Thymus (tissue), 11 donors: Measurements from ENCODE around the gene COQ6. TPM values are rescaled to one million over a fixed set of nuclear protein-coding genes. Genes with fewer than 3 reads are reported as not detected.

Experiments used
- DNase-seq, 9 donors: peaks; one replicate each; pipeline ENCODE4 v3.0.0-alpha.2; 2013; ENCODE audit warnings: low spot score in 9 of 9, low read depth in 6 of 9, missing footprints in 1 of 9
- H3K27ac ChIP-seq, 2 donors: one replicate each; pipeline ENCODE4 v1.5.1; 2013; ENCODE audit warnings: control low read depth in 1 of 2, low read depth in 1 of 2, low read length in 1 of 2, mild to moderate bottlenecking in 1 of 2, moderate library complexity in 1 of 2
- H3K27me3 ChIP-seq, 2 donors: one replicate each; pipeline ENCODE4 v1.5.1; 2013; ENCODE audit warnings: low read length in 1 of 2; ENCODE audit not compliant: control insufficient read depth in 2 of 2, insufficient read depth in 1 of 2
- H3K36me3 ChIP-seq, 2 donors: one replicate each; pipeline ENCODE4 v1.5.1; 2013; ENCODE audit warnings: low read length in 1 of 2, mild to moderate bottlenecking in 1 of 2, moderate library complexity in 1 of 2; ENCODE audit not compliant: control insufficient read depth in 2 of 2, insufficient read depth in 2 of 2
- H3K4me1 ChIP-seq, 2 donors: one replicate each; pipeline ENCODE4 v1.5.1; 2013; ENCODE audit warnings: low read length in 2 of 2; ENCODE audit not compliant: control insufficient read depth in 2 of 2, insufficient read depth in 2 of 2
- H3K4me3 ChIP-seq, 2 donors: one replicate each; pipeline ENCODE4 v1.5.1; 2013; ENCODE audit warnings: low read length in 2 of 2, control low read depth in 1 of 2, mild to moderate bottlenecking in 1 of 2
- H3K9me3 ChIP-seq, 2 donors: one replicate each; pipeline ENCODE4 v1.5.1; 2013; ENCODE audit warnings: low read length in 1 of 2, mild to moderate bottlenecking in 1 of 2; ENCODE audit not compliant: control insufficient read depth in 2 of 2, insufficient read depth in 1 of 2
- WGBS: extraction: QIAGEN DNeasy Blood & Tissue Kit; methylation state at CpG from one replicate; pipeline ENCODE4 v1.1.7; 2013; 5-methylcytosine and 5-hydroxymethylcytosine counted together
- polyA plus RNA-seq: library from polyadenylated mRNA; stranded (reverse); fragments of 200-250 nt; gene quantifications from one replicate; pipeline ENCODE4 v1.2.3, GENCODE V29; 2013
- total RNA-seq: library from RNA; stranded (reverse); fragments of 120-200 nt; gene quantifications from one replicate; pipeline ENCODE4 v1.2.4, GENCODE V29; 2013
- donor health status: healthy.

COQ6 gene
- total and polyA plus RNA-seq, 2 donors = 13.3 to 19.5 TPM

DNA sequence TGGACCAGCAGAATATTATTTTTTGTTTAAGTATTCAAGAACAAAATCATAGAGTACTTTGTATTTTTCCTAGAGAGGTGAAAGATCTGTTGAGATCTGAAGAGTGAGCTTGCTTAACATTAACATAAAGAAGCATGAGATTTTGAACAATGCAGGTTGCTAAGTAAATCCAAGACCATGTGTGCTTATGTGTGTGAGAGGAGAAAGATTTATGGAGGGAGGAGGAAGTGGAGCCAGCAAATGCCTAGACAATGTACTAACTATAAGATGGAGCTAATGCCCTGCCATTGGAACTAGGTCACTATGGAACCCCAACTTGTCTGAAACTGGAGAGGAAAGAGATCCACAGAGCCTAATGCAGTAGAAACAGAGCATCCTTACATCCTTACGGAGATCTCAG is 13.6 kb upstream of the COQ6 start:
- peaks cover 27 to 36% of the 10 kb centered on the region in 2 donors for H3K36me3 ChIP-seq
- 98% methylated on average over 1 of the region's 1 CpG for WGBS
- no peaks in the 10 kb centered on the region for H3K9me3 ChIP-seq
- DNase-seq = no peak
- no peaks in the 10 kb centered on the region for H3K27me3 ChIP-seq
- H3K4me3 ChIP-seq = no peak overlapping the region
- H3K4me1 ChIP-seq = no peaks in the 10 kb centered on the region
- no peak overlapping the region for H3K27ac ChIP-seq

- WGBS = 97% methylated on average over 2 of the region's 2 CpGs
- Histone ChIP-seq H3K36me3 (peaks cover 23 to 31% of the 10 kb centered on the region in 2 donors), H3K27ac (no peak overlapping the region), H3K4me1 (no peaks in the 10 kb centered on the region), H3K4me3 (no peak overlapping the region), H3K27me3 (no peaks in the 10 kb centered on the region), H3K9me3 (no peaks in the 10 kb centered on the region)
- no peak for DNase-seq
Observed at GRCh38 chr14:73937012-73937411, 13.1 kb upstream of the COQ6 start.

GRCh38 chr14:73942180-73942579 is 7.9 kb upstream of the COQ6 start:
- H3K27ac ChIP-seq = no peak overlapping the region
- 94% methylated on average over 7 of the region's 7 CpGs for WGBS
- DNase-seq = no peak
- no peaks in the 10 kb centered on the region for H3K9me3 ChIP-seq
- H3K4me1 ChIP-seq = no peaks in the 10 kb centered on the region
- H3K36me3 ChIP-seq = peaks cover 13% of the 10 kb centered on the region in 2 donors
- H3K4me3 ChIP-seq = no peak overlapping the region
- H3K27me3 ChIP-seq = no peaks in the 10 kb centered on the region

DNA sequence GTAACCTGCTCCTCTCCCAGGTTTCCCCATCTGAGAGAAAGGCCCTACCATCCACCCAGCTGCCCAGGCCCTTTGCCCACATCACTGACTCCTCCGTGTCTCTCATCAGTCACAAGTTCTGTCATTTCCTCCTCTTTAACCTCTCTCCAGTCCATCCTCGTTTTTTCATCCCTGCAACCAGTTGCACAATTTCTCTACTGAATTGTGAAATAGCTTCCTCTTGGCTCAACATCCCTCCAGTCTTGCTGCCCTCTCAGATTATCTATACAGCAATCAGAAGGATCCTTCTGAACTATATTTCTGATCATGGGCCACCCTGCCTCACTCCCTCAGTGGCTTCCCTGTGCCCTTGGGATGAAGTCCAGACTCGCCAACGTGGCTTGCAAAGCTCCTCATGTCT is 7.0 kb upstream of the COQ6 start:
- Histone ChIP-seq H3K4me3 (no peak overlapping the region), H3K27me3 (no peaks in the 10 kb centered on the region), H3K4me1 (no peaks in the 10 kb centered on the region), H3K9me3 (no peaks in the 10 kb centered on the region), H3K36me3 (peaks cover 13% of the 10 kb centered on the region in 2 donors), H3K27ac (no peak overlapping the region)
- WGBS = 72% methylated on average over 4 of the region's 4 CpGs
- DNase-seq = no peak

GRCh38 chr14:73944432-73945158 is 5.5 kb upstream of the COQ6 start:
- 97% methylated on average over 17 of the region's 17 CpGs for WGBS
- H3K27ac ChIP-seq = no peak overlapping the region
- H3K36me3 ChIP-seq = peaks cover 13% of the 10 kb centered on the region in 2 donors
- no peaks in the 10 kb centered on the region for H3K27me3 ChIP-seq
- no peak overlapping the region for H3K4me3 ChIP-seq
- peaks cover 0 to under 1% of the 10 kb centered on the region in 2 donors for H3K9me3 ChIP-seq
- peaks cover 0 to 5% of the 10 kb centered on the region in 2 donors for H3K4me1 ChIP-seq
- DNase-seq = no peak

DNA sequence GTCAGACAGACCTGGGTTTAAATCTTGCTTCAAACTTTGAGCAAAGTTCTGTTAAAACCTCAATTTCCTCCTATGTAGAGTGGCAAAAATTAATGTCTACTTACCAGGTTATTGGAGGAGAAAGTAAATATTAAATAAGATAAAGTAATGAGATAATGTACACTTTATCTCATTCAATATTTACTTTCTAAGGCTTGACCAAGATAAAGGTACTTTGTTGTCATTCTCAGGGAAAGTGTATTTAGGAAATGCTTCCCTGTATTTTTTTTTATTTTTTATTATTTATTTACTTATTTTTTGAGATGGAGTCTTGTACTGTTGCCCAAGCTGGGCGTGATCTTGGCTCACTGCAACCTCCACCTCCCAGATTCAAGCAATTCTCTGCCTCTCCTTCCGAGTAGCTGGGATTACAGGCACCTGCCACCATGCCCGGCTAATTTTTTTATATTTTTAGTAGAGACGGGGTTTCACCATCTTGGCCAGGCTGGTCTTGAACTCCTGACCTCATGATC is 4.9 kb upstream of the COQ6 start:
- Histone ChIP-seq H3K27me3 (no peaks in the 10 kb centered on the region), H3K36me3 (peaks cover 11 to 13% of the 10 kb centered on the region in 2 donors), H3K9me3 (peaks cover 0 to 6% of the 10 kb centered on the region in 2 donors), H3K4me3 (no peak overlapping the region), H3K4me1 (peaks cover 0 to 7% of the 10 kb centered on the region in 2 donors), H3K27ac (no peak overlapping the region)
- DNase-seq = no peak
- WGBS = 95% methylated on average over 4 of the region's 4 CpGs

- no peaks in the 10 kb centered on the region for H3K27me3 ChIP-seq
- H3K9me3 ChIP-seq = peaks cover 0 to 9% of the 10 kb centered on the region in 2 donors
- no peak overlapping the region for H3K27ac ChIP-seq
- WGBS = 100% methylated on average over 1 of the region's 1 CpG
- DNase-seq = no peak
- no peak overlapping the region for H3K4me3 ChIP-seq
- peaks cover 27 to 33% of the 10 kb centered on the region in 2 donors for H3K36me3 ChIP-seq
- peaks cover 3 to 13% of the 10 kb centered on the region in 2 donors for H3K4me1 ChIP-seq
Observed at GRCh38 chr14:73953731-73954130, 3.6 kb downstream of the COQ6 start.

DNA sequence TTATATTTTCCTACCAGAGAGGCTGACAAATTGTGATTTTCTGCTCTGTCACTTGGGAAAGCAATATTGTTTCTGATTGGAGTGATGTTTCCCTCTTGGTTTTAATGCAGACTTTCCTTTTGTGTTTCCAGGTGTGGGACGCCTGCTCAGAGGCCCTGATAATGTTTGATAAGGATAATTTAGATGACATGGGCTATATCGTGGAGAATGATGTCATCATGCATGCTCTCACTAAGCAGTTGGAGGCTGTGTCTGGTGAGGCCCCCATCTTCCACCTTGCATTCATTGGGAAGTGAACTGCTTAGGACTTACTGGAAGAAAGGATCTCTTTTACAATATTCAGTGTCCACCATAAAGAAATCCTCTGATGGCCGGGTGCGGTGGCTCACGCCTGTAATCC is 5.6 kb downstream of the COQ6 start:
- WGBS = 94% methylated on average over 5 of the region's 5 CpGs
- no peaks in the 10 kb centered on the region for H3K27me3 ChIP-seq
- peaks cover 42 to 48% of the 10 kb centered on the region in 2 donors for H3K36me3 ChIP-seq
- peaks cover under 1 to 6% of the 10 kb centered on the region in 2 donors for H3K4me1 ChIP-seq
- H3K27ac ChIP-seq = no peak overlapping the region
- no peaks in the 10 kb centered on the region for H3K9me3 ChIP-seq
- H3K4me3 ChIP-seq = no peak overlapping the region
- DNase-seq = no peak

DNA sequence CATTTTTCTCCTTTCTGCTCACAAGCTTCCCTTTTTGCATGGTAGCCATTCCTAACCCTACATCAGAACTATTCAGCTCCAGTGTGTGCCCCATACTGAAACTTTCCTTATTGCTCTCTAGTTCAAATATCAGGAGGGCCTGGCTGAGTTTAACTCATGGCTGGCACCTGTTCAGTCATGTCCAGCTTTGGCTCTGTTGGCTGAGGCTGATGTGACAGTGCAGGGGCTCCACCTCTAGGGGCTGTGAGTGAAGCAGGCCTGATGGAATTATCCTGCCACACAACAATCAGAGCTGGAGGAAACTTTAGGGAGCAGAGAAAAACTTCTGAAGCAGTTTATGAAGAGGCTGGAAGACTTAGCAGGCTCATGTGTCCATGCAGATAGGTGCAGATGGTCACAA is 8.5 kb downstream of the COQ6 start:
- Histone ChIP-seq H3K36me3 (peaks cover 57 to 69% of the 10 kb centered on the region in 2 donors), H3K4me3 (no peak overlapping the region), H3K27me3 (no peaks in the 10 kb centered on the region), H3K4me1 (no peaks in the 10 kb centered on the region), H3K27ac (no peak overlapping the region), H3K9me3 (no peaks in the 10 kb centered on the region)
- no peak for DNase-seq
